Suprapubic skin (tissue), 4 donors: ENCODE results near the gene FLT4. TPM values are rescaled to one million over a fixed set of nuclear protein-coding genes. Genes with fewer than 3 reads are reported as not detected.

ENCODE experiments used
- DNase-seq, 2 donors: peaks; one replicate each; pipeline ENCODE4 v3.0.0-alpha.2; 2019; ENCODE audit warnings: low spot score in 2 of 2
- H3K27ac ChIP-seq: fragments of 200-600 bp; sonication (generic); one replicate; pipeline ENCODE4 v1.5.1; 2019
- H3K27me3 ChIP-seq: fragments of 200-600 bp; sonication (generic); one replicate; pipeline ENCODE4 v1.5.1; 2019
- H3K36me3 ChIP-seq: fragments of 200-600 bp; sonication (generic); one replicate; pipeline ENCODE4 v1.5.1; 2019
- H3K4me1 ChIP-seq: fragments of 200-600 bp; sonication (generic); one replicate; pipeline ENCODE4 v1.5.1; 2019
- H3K4me3 ChIP-seq: fragments of 200-600 bp; sonication (generic); one replicate; pipeline ENCODE4 v1.5.1; 2019; ENCODE audit warnings: mild to moderate bottlenecking
- H3K9me3 ChIP-seq: fragments of 200-600 bp; sonication (generic); one replicate; pipeline ENCODE4 v1.5.1; 2019
- CTCF ChIP-seq, 2 donors: fragments of 200-600 bp in 1 of 2; fragments of 450-650 bp in 1 of 2; sonication (generic) in 1 of 2; IDR thresholded peaks; one replicate each; pipeline ENCODE4 v1.5.1; 2016 to 2019; ENCODE audit warnings: antibody characterized with exemption in 2 of 2, mild to moderate bottlenecking in 1 of 2, moderate library complexity in 1 of 2
- EP300 ChIP-seq: sonication (generic); formaldehyde crosslinking; IDR thresholded peaks from one replicate; pipeline ENCODE4 v1.6.1; 2017; ENCODE audit warnings: antibody characterized with exemption
- POLR2A ChIP-seq, 2 donors: fragments of 450-650 bp; IDR thresholded peaks; one replicate each; pipeline ENCODE4 v1.6.1; 2017; ENCODE audit warnings: antibody characterized with exemption in 2 of 2, mild to moderate bottlenecking in 2 of 2, moderate library complexity in 2 of 2
- POLR2AphosphoS5 ChIP-seq, 3 donors: sonication (generic); formaldehyde crosslinking; IDR thresholded peaks; one replicate each; pipeline ENCODE4 v1.6.1; 2017; ENCODE audit warnings: antibody characterized with exemption in 3 of 3
- WGBS: methylation state at CpG from one replicate; pipeline ENCODE4 v1.1.5; 2018; 5-methylcytosine and 5-hydroxymethylcytosine counted together
- total RNA-seq, 4 donors: library from RNA; depleted of rRNA; stranded (reverse); fragments of >200 nt; gene quantifications; one replicate each; pipeline ENCODE4 v1.1.0, GENCODE V29; 2016

The FLT4 gene
- total RNA-seq, 4 donors from 2014 or later, result 0.79 to 8.9 (median 1.4) TPM

- TF ChIP-seq CTCF (IDR thresholded peaks at IDR 0.05), result no peak
- TF ChIP-seq POLR2A (IDR thresholded peaks at IDR 0.05), result no peak
- no peak for TF ChIP-seq POLR2AphosphoS5 (IDR thresholded peaks at IDR 0.05)
- TF ChIP-seq EP300, result no peak
- no peaks in the 10 kb centered on the region for H3K9me3 ChIP-seq
- no peak overlapping the region for H3K27ac ChIP-seq
- DNase-seq, result no peak
- H3K27me3 ChIP-seq, result peaks cover 31% of the 10 kb centered on the region
- peaks cover 6% of the 10 kb centered on the region for H3K4me1 ChIP-seq
- 71% methylated on average over 15 of the region's 15 CpGs for WGBS
- no peak overlapping the region for H3K4me3 ChIP-seq
- H3K36me3 ChIP-seq, result no peaks in the 10 kb centered on the region
Measured at GRCh38 chr5:180623844-180624243, 25.6 kb downstream of the FLT4 start.

GRCh38 chr5:180623411-180623834, 26.0 kb downstream of the FLT4 start:
- TF ChIP-seq CTCF (IDR thresholded peaks at IDR 0.05), result no peak
- TF ChIP-seq POLR2AphosphoS5 (IDR thresholded peaks at IDR 0.05), result no peak
- TF ChIP-seq EP300, result no peak
- no peak for TF ChIP-seq POLR2A (IDR thresholded peaks at IDR 0.05)
- peaks cover 35% of the 10 kb centered on the region for H3K27me3 ChIP-seq
- DNase-seq, result no peak
- H3K27ac ChIP-seq, result no peak overlapping the region
- peaks cover 10% of the 10 kb centered on the region for H3K4me1 ChIP-seq
- 73% methylated on average over 7 of the region's 10 CpGs for WGBS
- H3K4me3 ChIP-seq, result no peak overlapping the region
- no peaks in the 10 kb centered on the region for H3K9me3 ChIP-seq
- no peaks in the 10 kb centered on the region for H3K36me3 ChIP-seq

GRCh38 chr5:180622910-180623309, 26.5 kb downstream of the FLT4 start:
- peaks cover 38% of the 10 kb centered on the region for H3K27me3 ChIP-seq
- H3K4me3 ChIP-seq, result no peak overlapping the region
- TF ChIP-seq CTCF (IDR thresholded peaks at IDR 0.05) (no peak), POLR2AphosphoS5 (IDR thresholded peaks at IDR 0.05) (no peak), EP300 (no peak), POLR2A (IDR thresholded peaks at IDR 0.05) (no peak)
- no peak overlapping the region for H3K27ac ChIP-seq
- WGBS, result 82% methylated on average over 4 of the region's 6 CpGs
- peaks cover 10% of the 10 kb centered on the region for H3K4me1 ChIP-seq
- no peak for DNase-seq
- no peaks in the 10 kb centered on the region for H3K36me3 ChIP-seq
- no peaks in the 10 kb centered on the region for H3K9me3 ChIP-seq

- no peak for TF ChIP-seq POLR2A (IDR thresholded peaks at IDR 0.05)
- no peak for TF ChIP-seq EP300
- TF ChIP-seq CTCF (IDR thresholded peaks at IDR 0.05), result no peak
- no peak for TF ChIP-seq POLR2AphosphoS5 (IDR thresholded peaks at IDR 0.05)
- no peak overlapping the region for H3K27ac ChIP-seq
- no peaks in the 10 kb centered on the region for H3K9me3 ChIP-seq
- no peaks in the 10 kb centered on the region for H3K36me3 ChIP-seq
- WGBS, result 81% methylated on average over 32 of the region's 32 CpGs
- no peak for DNase-seq
- H3K4me3 ChIP-seq, result no peak overlapping the region
- peaks cover 10% of the 10 kb centered on the region for H3K4me1 ChIP-seq
- H3K27me3 ChIP-seq, result peaks cover 38% of the 10 kb centered on the region
Measured at GRCh38 chr5:180621311-180621710, 28.1 kb downstream of the FLT4 start.

- no peak for DNase-seq
- Histone ChIP-seq H3K9me3 (no peaks in the 10 kb centered on the region), H3K36me3 (no peaks in the 10 kb centered on the region), H3K27ac (no peak overlapping the region), H3K4me3 (no peak overlapping the region), H3K27me3 (peaks cover 38% of the 10 kb centered on the region), H3K4me1 (peaks cover 10% of the 10 kb centered on the region)
- TF ChIP-seq POLR2A (IDR thresholded peaks at IDR 0.05), result no peak
- no peak for TF ChIP-seq POLR2AphosphoS5 (IDR thresholded peaks at IDR 0.05)
- no peak for TF ChIP-seq CTCF (IDR thresholded peaks at IDR 0.05)
- TF ChIP-seq EP300, result no peak
- WGBS, result 72% methylated on average over 8 of the region's 14 CpGs
Measured at GRCh38 chr5:180620014-180620413, 29.4 kb downstream of the FLT4 start.
